ENCODE results near the gene CEACAM3.

DNA sequence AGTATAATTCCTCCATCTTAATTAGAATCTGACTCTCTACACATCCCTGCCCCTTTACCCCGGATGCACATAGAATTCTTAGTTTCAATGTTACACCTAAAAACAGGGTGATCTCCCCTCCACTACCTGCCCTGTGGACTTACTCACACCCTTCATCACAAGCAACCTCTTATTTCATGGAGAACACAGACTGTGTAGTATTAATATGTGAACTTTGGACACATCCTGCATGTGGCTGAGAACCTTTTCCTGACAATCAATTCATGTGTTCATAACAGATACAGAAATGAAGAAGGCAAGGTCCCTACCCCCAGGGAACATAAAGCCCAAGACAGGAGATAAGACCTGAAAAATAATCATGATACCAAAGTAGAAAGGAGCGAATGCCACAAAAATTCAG lies 29.3 kb upstream of the CEACAM3 start:
- TF ChIP-seq SMAD4 (CRISPR knock-in tag; conservative IDR thresholded peaks at IDR 0.05), result no peak
- TF ChIP-seq CHD1 (IDR thresholded peaks at IDR 0.05; ENCODE audit: low read length), result no peak
- no peak for TF ChIP-seq EZH2 (IDR thresholded peaks at IDR 0.05; ENCODE audit: borderline replicate concordance, low read depth, low read length)
- no peak for TF ChIP-seq KLF16 (IDR thresholded peaks at IDR 0.05)
- no peak for TF ChIP-seq TCF7 (IDR thresholded peaks at IDR 0.05; ENCODE audit: borderline replicate concordance)
- TF ChIP-seq, protein P1, sequence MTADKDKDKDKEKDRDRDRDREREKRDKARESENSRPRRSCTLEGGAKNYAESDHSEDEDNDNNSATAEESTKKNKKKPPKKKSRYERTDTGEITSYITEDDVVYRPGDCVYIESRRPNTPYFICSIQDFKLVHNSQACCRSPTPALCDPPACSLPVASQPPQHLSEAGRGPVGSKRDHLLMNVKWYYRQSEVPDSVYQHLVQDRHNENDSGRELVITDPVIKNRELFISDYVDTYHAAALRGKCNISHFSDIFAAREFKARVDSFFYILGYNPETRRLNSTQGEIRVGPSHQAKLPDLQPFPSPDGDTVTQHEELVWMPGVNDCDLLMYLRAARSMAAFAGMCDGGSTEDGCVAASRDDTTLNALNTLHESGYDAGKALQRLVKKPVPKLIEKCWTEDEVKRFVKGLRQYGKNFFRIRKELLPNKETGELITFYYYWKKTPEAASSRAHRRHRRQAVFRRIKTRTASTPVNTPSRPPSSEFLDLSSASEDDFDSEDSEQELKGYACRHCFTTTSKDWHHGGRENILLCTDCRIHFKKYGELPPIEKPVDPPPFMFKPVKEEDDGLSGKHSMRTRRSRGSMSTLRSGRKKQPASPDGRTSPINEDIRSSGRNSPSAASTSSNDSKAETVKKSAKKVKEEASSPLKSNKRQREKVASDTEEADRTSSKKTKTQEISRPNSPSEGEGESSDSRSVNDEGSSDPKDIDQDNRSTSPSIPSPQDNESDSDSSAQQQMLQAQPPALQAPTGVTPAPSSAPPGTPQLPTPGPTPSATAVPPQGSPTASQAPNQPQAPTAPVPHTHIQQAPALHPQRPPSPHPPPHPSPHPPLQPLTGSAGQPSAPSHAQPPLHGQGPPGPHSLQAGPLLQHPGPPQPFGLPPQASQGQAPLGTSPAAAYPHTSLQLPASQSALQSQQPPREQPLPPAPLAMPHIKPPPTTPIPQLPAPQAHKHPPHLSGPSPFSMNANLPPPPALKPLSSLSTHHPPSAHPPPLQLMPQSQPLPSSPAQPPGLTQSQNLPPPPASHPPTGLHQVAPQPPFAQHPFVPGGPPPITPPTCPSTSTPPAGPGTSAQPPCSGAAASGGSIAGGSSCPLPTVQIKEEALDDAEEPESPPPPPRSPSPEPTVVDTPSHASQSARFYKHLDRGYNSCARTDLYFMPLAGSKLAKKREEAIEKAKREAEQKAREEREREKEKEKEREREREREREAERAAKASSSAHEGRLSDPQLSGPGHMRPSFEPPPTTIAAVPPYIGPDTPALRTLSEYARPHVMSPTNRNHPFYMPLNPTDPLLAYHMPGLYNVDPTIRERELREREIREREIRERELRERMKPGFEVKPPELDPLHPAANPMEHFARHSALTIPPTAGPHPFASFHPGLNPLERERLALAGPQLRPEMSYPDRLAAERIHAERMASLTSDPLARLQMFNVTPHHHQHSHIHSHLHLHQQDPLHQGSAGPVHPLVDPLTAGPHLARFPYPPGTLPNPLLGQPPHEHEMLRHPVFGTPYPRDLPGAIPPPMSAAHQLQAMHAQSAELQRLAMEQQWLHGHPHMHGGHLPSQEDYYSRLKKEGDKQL (CRISPR knock-in tag; IDR thresholded peaks at IDR 0.05; ENCODE audit: borderline replicate concordance), result no peak
- no peak for TF ChIP-seq HNRNPK (IDR thresholded peaks at IDR 0.05; ENCODE audit: low read depth, low read length, poor library complexity, severe bottlenecking)
- TF ChIP-seq, protein P2, sequence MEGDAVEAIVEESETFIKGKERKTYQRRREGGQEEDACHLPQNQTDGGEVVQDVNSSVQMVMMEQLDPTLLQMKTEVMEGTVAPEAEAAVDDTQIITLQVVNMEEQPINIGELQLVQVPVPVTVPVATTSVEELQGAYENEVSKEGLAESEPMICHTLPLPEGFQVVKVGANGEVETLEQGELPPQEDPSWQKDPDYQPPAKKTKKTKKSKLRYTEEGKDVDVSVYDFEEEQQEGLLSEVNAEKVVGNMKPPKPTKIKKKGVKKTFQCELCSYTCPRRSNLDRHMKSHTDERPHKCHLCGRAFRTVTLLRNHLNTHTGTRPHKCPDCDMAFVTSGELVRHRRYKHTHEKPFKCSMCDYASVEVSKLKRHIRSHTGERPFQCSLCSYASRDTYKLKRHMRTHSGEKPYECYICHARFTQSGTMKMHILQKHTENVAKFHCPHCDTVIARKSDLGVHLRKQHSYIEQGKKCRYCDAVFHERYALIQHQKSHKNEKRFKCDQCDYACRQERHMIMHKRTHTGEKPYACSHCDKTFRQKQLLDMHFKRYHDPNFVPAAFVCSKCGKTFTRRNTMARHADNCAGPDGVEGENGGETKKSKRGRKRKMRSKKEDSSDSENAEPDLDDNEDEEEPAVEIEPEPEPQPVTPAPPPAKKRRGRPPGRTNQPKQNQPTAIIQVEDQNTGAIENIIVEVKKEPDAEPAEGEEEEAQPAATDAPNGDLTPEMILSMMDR (IDR thresholded peaks at IDR 0.05 in 2 of 3, conservative IDR thresholded peaks at IDR 0.05 in 1 of 3; ENCODE audit: insufficient read depth in 2 of 3, low read depth in 1 of 3, low read length in 3 of 3), result no peak
- TF ChIP-seq EP300 (IDR thresholded peaks at IDR 0.05; ENCODE audit: low read length), result no peak

Measured in K562 (cell line).